SH-SY5Y (cell line): ENCODE measurements around the gene GP1BB.

Experiments
- GATA2 ChIP-seq: IDR thresholded peaks from 2 replicates; pipeline ENCODE4 v1.6.1; 2011; ENCODE audit warnings: mild to moderate bottlenecking, low read depth, low read length
- GATA3 ChIP-seq: IDR thresholded peaks from 2 replicates; pipeline ENCODE4 v1.6.1; 2011; ENCODE audit warnings: low read depth, mild to moderate bottlenecking, low read length, moderate library complexity

DNA sequence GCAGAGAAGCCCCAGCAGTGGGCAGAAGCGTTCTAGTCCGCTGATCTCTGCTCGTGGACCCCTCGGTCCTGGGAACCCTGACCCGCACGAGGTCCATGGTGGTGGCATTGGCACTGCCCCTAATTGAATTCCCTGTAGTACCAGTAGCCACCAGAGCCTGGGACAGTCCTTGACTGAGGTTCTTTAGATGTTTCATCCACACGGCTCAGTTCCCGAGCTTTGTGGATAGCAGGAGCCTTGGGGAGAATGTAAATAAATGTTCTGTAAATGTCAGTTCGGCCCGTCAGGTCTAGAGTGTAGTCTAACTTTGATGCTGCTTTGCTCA, 48.4 kb upstream of the GP1BB start:
- TF ChIP-seq GATA3 (no peak), GATA2 (no peak)
